Measurements from ENCODE around the gene CRHR2.
A peak's percentile ranks its signal among the peaks of the same experiment; 100 is the strongest.

The CRHR2 gene

GRCh38 chr7:30681331-30681797, 892 bp downstream of the CRHR2 start:
- Histone ChIP-seq H3K9ac (ENCODE audit: low read depth, low read length) (no peak overlapping the region), H3K27me3 (ENCODE audit: control insufficient read depth, insufficient read depth, low read length) (peaks cover 68% of the 10 kb centered on the region), H3K27ac (ENCODE audit: low read depth, low read length) (no peak overlapping the region), H3K4me1 (ENCODE audit: control insufficient read depth, insufficient read depth, low read length) (peaks cover 21% of the 10 kb centered on the region), H3K9me3 (ENCODE audit: control insufficient read depth, insufficient read depth, low read length) (no peaks in the 10 kb centered on the region), H3K4me3 (ENCODE audit: low read depth, low read length) (peak overlapping the region; percentile 67), H3K36me3 (ENCODE audit: control insufficient read depth, insufficient read depth, low read length) (no peaks in the 10 kb centered on the region)

GRCh38 chr7:30679664-30680063, 2.6 kb downstream of the CRHR2 start:
- Histone ChIP-seq H3K27me3 (ENCODE audit: control insufficient read depth, insufficient read depth, low read length) (peaks cover 65% of the 10 kb centered on the region), H3K4me3 (ENCODE audit: low read depth, low read length) (no peak overlapping the region), H3K9me3 (ENCODE audit: control insufficient read depth, insufficient read depth, low read length) (no peaks in the 10 kb centered on the region), H3K4me1 (ENCODE audit: control insufficient read depth, insufficient read depth, low read length) (peaks cover 21% of the 10 kb centered on the region), H3K27ac (ENCODE audit: low read depth, low read length) (no peak overlapping the region), H3K36me3 (ENCODE audit: control insufficient read depth, insufficient read depth, low read length) (no peaks in the 10 kb centered on the region), H3K9ac (ENCODE audit: low read depth, low read length) (no peak overlapping the region)

GRCh38 chr7:30678805-30679204, 3.5 kb downstream of the CRHR2 start:
- Histone ChIP-seq H3K4me3 (ENCODE audit: low read depth, low read length) (no peak overlapping the region), H3K27ac (ENCODE audit: low read depth, low read length) (no peak overlapping the region), H3K9me3 (ENCODE audit: control insufficient read depth, insufficient read depth, low read length) (no peaks in the 10 kb centered on the region), H3K27me3 (ENCODE audit: control insufficient read depth, insufficient read depth, low read length) (peaks cover 56% of the 10 kb centered on the region), H3K36me3 (ENCODE audit: control insufficient read depth, insufficient read depth, low read length) (no peaks in the 10 kb centered on the region), H3K4me1 (ENCODE audit: control insufficient read depth, insufficient read depth, low read length) (peaks cover 18% of the 10 kb centered on the region), H3K9ac (ENCODE audit: low read depth, low read length) (no peak overlapping the region)

GRCh38 chr7:30674876-30675275, 7.4 kb downstream of the CRHR2 start:
- no peaks in the 10 kb centered on the region for H3K36me3 ChIP-seq (ENCODE audit: control insufficient read depth, insufficient read depth, low read length)
- peaks cover 11% of the 10 kb centered on the region for H3K4me1 ChIP-seq (ENCODE audit: control insufficient read depth, insufficient read depth, low read length)
- H3K27me3 ChIP-seq (ENCODE audit: control insufficient read depth, insufficient read depth, low read length): peaks cover 17% of the 10 kb centered on the region
- H3K4me3 ChIP-seq (ENCODE audit: low read depth, low read length): no peak overlapping the region
- no peak overlapping the region for H3K27ac ChIP-seq (ENCODE audit: low read depth, low read length)
- H3K9ac ChIP-seq (ENCODE audit: low read depth, low read length): no peak overlapping the region
- H3K9me3 ChIP-seq (ENCODE audit: control insufficient read depth, insufficient read depth, low read length): no peaks in the 10 kb centered on the region

GRCh38 chr7:30674420-30674819, 7.8 kb downstream of the CRHR2 start:
- Histone ChIP-seq H3K4me3 (ENCODE audit: low read depth, low read length) (no peak overlapping the region), H3K27me3 (ENCODE audit: control insufficient read depth, insufficient read depth, low read length) (peaks cover 13% of the 10 kb centered on the region), H3K9me3 (ENCODE audit: control insufficient read depth, insufficient read depth, low read length) (no peaks in the 10 kb centered on the region), H3K4me1 (ENCODE audit: control insufficient read depth, insufficient read depth, low read length) (peaks cover 11% of the 10 kb centered on the region), H3K36me3 (ENCODE audit: control insufficient read depth, insufficient read depth, low read length) (no peaks in the 10 kb centered on the region), H3K9ac (ENCODE audit: low read depth, low read length) (no peak overlapping the region), H3K27ac (ENCODE audit: low read depth, low read length) (no peak overlapping the region)

- H3K9ac ChIP-seq (ENCODE audit: low read depth, low read length): no peak overlapping the region
- no peaks in the 10 kb centered on the region for H3K9me3 ChIP-seq (ENCODE audit: control insufficient read depth, insufficient read depth, low read length)
- no peak overlapping the region for H3K27ac ChIP-seq (ENCODE audit: low read depth, low read length)
- H3K4me3 ChIP-seq (ENCODE audit: low read depth, low read length): no peak overlapping the region
- 0 out of 2 replicates have a peak, but pooled peaks cover 3% of the 10 kb centered on the region for H3K27me3 ChIP-seq (ENCODE audit: control insufficient read depth, insufficient read depth, low read length)
- no peaks in the 10 kb centered on the region for H3K4me1 ChIP-seq (ENCODE audit: control insufficient read depth, insufficient read depth, low read length)
- no peaks in the 10 kb centered on the region for H3K36me3 ChIP-seq (ENCODE audit: control insufficient read depth, insufficient read depth, low read length)
Measured at GRCh38 chr7:30671793-30672465, 10.3 kb downstream of the CRHR2 start.

- no peak overlapping the region for H3K4me3 ChIP-seq (ENCODE audit: low read depth, low read length)
- no peak overlapping the region for H3K9ac ChIP-seq (ENCODE audit: low read depth, low read length)
- H3K36me3 ChIP-seq (ENCODE audit: control insufficient read depth, insufficient read depth, low read length): no peaks in the 10 kb centered on the region
- H3K4me1 ChIP-seq (ENCODE audit: control insufficient read depth, insufficient read depth, low read length): 0 out of 2 replicates have a peak, but pooled peaks cover 3% of the 10 kb centered on the region
- H3K27me3 ChIP-seq (ENCODE audit: control insufficient read depth, insufficient read depth, low read length): no peaks in the 10 kb centered on the region
- H3K9me3 ChIP-seq (ENCODE audit: control insufficient read depth, insufficient read depth, low read length): no peaks in the 10 kb centered on the region
- H3K27ac ChIP-seq (ENCODE audit: low read depth, low read length): no peak overlapping the region
Measured at GRCh38 chr7:30668102-30668501, 14.2 kb downstream of the CRHR2 start.

GRCh38 chr7:30667172-30667571, 15.1 kb downstream of the CRHR2 start:
- H3K9me3 ChIP-seq (ENCODE audit: control insufficient read depth, insufficient read depth, low read length): no peaks in the 10 kb centered on the region
- H3K36me3 ChIP-seq (ENCODE audit: control insufficient read depth, insufficient read depth, low read length): no peaks in the 10 kb centered on the region
- H3K4me1 ChIP-seq (ENCODE audit: control insufficient read depth, insufficient read depth, low read length): 0 out of 2 replicates have a peak, but pooled peaks cover 3% of the 10 kb centered on the region
- H3K27ac ChIP-seq (ENCODE audit: low read depth, low read length): no peak overlapping the region
- no peaks in the 10 kb centered on the region for H3K27me3 ChIP-seq (ENCODE audit: control insufficient read depth, insufficient read depth, low read length)
- no peak overlapping the region for H3K4me3 ChIP-seq (ENCODE audit: low read depth, low read length)
- no peak overlapping the region for H3K9ac ChIP-seq (ENCODE audit: low read depth, low read length)

- no peaks in the 10 kb centered on the region for H3K27me3 ChIP-seq (ENCODE audit: control insufficient read depth, insufficient read depth, low read length)
- H3K9me3 ChIP-seq (ENCODE audit: control insufficient read depth, insufficient read depth, low read length): no peaks in the 10 kb centered on the region
Measured at GRCh38 chr7:30665449-30665848, 16.8 kb downstream of the CRHR2 start.

GRCh38 chr7:30665043-30665442, 17.2 kb downstream of the CRHR2 start:
- no peak overlapping the region for H3K9ac ChIP-seq (ENCODE audit: low read depth, low read length)
- H3K36me3 ChIP-seq (ENCODE audit: control insufficient read depth, insufficient read depth, low read length): no peaks in the 10 kb centered on the region
- 0 out of 2 replicates have a peak, but pooled peaks cover 3% of the 10 kb centered on the region for H3K4me1 ChIP-seq (ENCODE audit: control insufficient read depth, insufficient read depth, low read length)
- no peaks in the 10 kb centered on the region for H3K9me3 ChIP-seq (ENCODE audit: control insufficient read depth, insufficient read depth, low read length)
- no peak overlapping the region for H3K4me3 ChIP-seq (ENCODE audit: low read depth, low read length)
- H3K27ac ChIP-seq (ENCODE audit: low read depth, low read length): no peak overlapping the region
- no peaks in the 10 kb centered on the region for H3K27me3 ChIP-seq (ENCODE audit: control insufficient read depth, insufficient read depth, low read length)

More at GRCh38 chr7:30665449-30665848, 16.8 kb downstream of the CRHR2 start:
- H3K27ac ChIP-seq (ENCODE audit: low read depth, low read length): no peak overlapping the region
- H3K9ac ChIP-seq (ENCODE audit: low read depth, low read length): no peak overlapping the region
- H3K4me1 ChIP-seq (ENCODE audit: control insufficient read depth, insufficient read depth, low read length): 0 out of 2 replicates have a peak, but pooled peaks cover 3% of the 10 kb centered on the region
- H3K36me3 ChIP-seq (ENCODE audit: control insufficient read depth, insufficient read depth, low read length): no peaks in the 10 kb centered on the region
- H3K4me3 ChIP-seq (ENCODE audit: low read depth, low read length): no peak overlapping the region

GRCh38 chr7:30664184-30664885, 17.9 kb downstream of the CRHR2 start:
- Histone ChIP-seq H3K36me3 (ENCODE audit: control insufficient read depth, insufficient read depth, low read length) (no peaks in the 10 kb centered on the region), H3K4me1 (ENCODE audit: control insufficient read depth, insufficient read depth, low read length) (0 out of 2 replicates have a peak, but pooled peaks cover 3% of the 10 kb centered on the region), H3K9me3 (ENCODE audit: control insufficient read depth, insufficient read depth, low read length) (no peaks in the 10 kb centered on the region), H3K27ac (ENCODE audit: low read depth, low read length) (no peak overlapping the region), H3K27me3 (ENCODE audit: control insufficient read depth, insufficient read depth, low read length) (no peaks in the 10 kb centered on the region), H3K4me3 (ENCODE audit: low read depth, low read length) (no peak overlapping the region), H3K9ac (ENCODE audit: low read depth, low read length) (no peak overlapping the region)

Measured in HUES48 (cell line).